AG10803 (cell line): Measurements from ENCODE around the gene DNAJC17.

ENCODE experiments used
- DNase-seq: peaks from one replicate; pipeline ENCODE4 v3.0.0; 2010; ENCODE audit warnings: low read depth
- H3K4me3 ChIP-seq: 2 replicates; pipeline ENCODE4 v1.5.1; 2011; ENCODE audit warnings: mild to moderate bottlenecking, low read length, control low read depth
- CTCF ChIP-seq: conservative IDR thresholded peaks from 2 replicates; pipeline ENCODE4 v1.5.1; 2011; ENCODE audit warnings: mild to moderate bottlenecking, low read length, control low read depth, inconsistent platforms

Gene DNAJC17

DNA sequence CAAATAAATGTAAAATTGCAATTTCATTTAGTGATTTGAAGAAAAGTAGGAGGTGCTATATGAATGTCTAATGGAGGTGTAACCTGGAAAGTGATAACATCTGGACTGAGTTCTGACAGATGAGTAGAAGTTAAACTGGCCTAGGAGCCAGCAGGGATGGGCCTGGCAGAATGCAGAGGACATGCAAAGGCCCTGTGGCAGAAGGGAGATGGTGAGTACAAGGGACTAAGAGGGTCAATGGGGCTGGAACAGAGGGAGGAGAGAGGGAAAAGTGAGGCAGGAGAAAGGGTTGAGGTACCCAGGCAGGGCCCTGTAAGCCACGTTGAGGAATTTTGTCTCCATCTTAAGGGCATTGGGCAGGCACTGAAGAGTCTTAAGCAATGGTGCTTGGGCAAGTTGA lies 24.6 kb upstream of the DNAJC17 start:
- H3K4me3 ChIP-seq = no peak overlapping the region
- DNase-seq = no peak
- no peak for TF ChIP-seq CTCF

DNA sequence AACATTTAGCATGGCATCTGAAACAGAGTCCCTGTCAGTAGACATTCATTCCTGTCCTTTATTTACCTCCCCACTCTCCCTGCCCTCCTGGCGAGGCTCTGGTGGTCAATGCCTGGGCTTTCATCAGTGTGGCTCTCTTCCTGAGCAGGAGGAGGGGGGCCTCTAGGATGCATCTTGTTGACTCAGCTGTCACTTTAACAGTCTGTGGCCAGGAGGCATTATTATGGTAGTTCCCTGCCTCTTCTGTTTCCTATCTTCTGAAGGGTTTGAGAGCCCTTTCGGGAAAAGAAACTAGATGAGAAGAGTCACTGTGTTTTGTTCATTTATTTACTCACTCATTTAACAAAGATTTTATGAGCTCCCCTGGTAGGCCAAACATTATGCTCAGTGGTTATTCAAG lies 23.6 kb upstream of the DNAJC17 start:
- no peak for TF ChIP-seq CTCF
- DNase-seq = no peak
- H3K4me3 ChIP-seq = no peak overlapping the region

GRCh38 chr15:40829115-40829514 lies 21.8 kb upstream of the DNAJC17 start:
- no peak overlapping the region for H3K4me3 ChIP-seq
- TF ChIP-seq CTCF = no peak
- no peak for DNase-seq

- no peak for TF ChIP-seq CTCF
- no peak within 1 kb of the TSS for H3K4me3 ChIP-seq
- DNase-seq = no peak
Observed at GRCh38 chr15:40828447-40829036, 21.3 kb upstream of the DNAJC17 start, which contains the start of gene PPP1R14D. Gene PPP1R14D (minus strand): TSS chr15:40828708. CDS start chr15:40828641, 67 bp downstream.

DNA sequence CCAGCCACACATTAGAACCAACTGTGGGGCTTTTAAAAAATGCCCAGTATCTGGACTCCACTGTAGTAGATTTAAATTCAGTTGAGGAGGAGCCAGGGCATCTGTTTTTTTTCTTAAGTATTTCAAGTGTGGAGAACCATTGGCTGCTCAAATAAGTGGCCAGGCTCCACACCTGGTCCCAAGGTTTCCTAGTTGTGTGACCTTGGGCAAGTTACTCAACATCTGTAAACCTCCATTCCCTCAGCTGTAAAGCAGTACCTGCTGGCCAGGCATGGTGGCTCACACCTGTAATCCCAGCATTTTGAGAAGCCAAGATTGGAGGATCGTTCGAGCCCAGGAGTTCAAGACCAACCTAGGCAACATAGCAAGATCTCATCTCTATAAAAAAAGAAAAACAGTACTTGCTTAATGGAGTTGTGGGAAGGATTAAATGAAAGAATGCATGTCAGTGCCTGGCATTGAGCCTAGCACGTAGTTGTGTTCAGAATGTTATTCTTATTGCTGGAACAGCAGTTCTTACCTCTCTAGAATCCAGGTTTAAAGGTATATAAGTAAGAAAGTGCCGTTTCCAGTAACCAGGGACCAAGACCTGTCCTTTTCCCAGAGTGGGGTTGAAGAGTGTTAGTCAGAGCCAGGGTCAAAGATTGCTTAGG lies 19.3 kb upstream of the DNAJC17 start:
- DNase-seq = peak; percentile 31
- TF ChIP-seq CTCF = no peak
- no peak overlapping the region for H3K4me3 ChIP-seq

GRCh38 chr15:40825661-40826422 lies 18.6 kb upstream of the DNAJC17 start:
- DNase-seq = peak; percentile 72
- no peak for TF ChIP-seq CTCF
- no peak overlapping the region for H3K4me3 ChIP-seq
